ENCODE data around the gene SZT2.

Gene SZT2

GRCh38 chr1:43389326-43390313 lies at the start of gene SZT2, which contains the start of gene MED8:
TSS of gene SZT2 (plus strand) at chr1:43389899. CDS start at chr1:43389969, 70 bp downstream.
TSS of gene MED8 (minus strand) at chr1:43389800. CDS start at chr1:43389764, 36 bp downstream.
- peak; percentile 84 to 94 for DNase-seq

- DNase-seq, result no peak
Observed at GRCh38 chr1:43340559-43340958, 49.1 kb upstream of the SZT2 start.

- DNase-seq, result no peak
Observed at GRCh38 chr1:43344267-43344850, 45.3 kb upstream of the SZT2 start.

- DNase-seq, result no peak
Observed at GRCh38 chr1:43345120-43345519, 44.6 kb upstream of the SZT2 start.

GRCh38 chr1:43346636-43347035 lies 43.1 kb upstream of the SZT2 start:
- no peak for DNase-seq

- peak; percentile 43 to 47 for DNase-seq
Observed at GRCh38 chr1:43348343-43348808, 41.3 kb upstream of the SZT2 start.

- peak; percentile 86 to 90 for DNase-seq
Observed at GRCh38 chr1:43348809-43349593, 40.7 kb upstream of the SZT2 start.

- DNase-seq, result peak in 1 of 2 experiments; percentile 10
Observed at GRCh38 chr1:43349594-43350306, 39.9 kb upstream of the SZT2 start.

GRCh38 chr1:43350976-43351375 lies 38.7 kb upstream of the SZT2 start:
- no peak for DNase-seq

- no peak for DNase-seq
Observed at GRCh38 chr1:43351421-43352350, 38.0 kb upstream of the SZT2 start.

GRCh38 chr1:43352351-43352705 lies 37.4 kb upstream of the SZT2 start:
- no peak for DNase-seq

- DNase-seq, result no peak
Observed at GRCh38 chr1:43352881-43353280, 36.8 kb upstream of the SZT2 start.

GRCh38 chr1:43354471-43354870 lies 35.2 kb upstream of the SZT2 start:
- no peak for DNase-seq

GRCh38 chr1:43354936-43355335 lies 34.8 kb upstream of the SZT2 start:
- DNase-seq, result no peak

- no peak for DNase-seq
Observed at GRCh38 chr1:43357251-43357650, 32.4 kb upstream of the SZT2 start.

GRCh38 chr1:43358121-43358745 lies 31.5 kb upstream of the SZT2 start:
- peak; percentile 9 to 45 for DNase-seq

- peak; percentile 96 to 97 for DNase-seq
Observed at GRCh38 chr1:43358746-43359693, 30.7 kb upstream of the SZT2 start, which contains the start of gene CDC20. TSS of gene CDC20 (plus strand) at chr1:43358981. CDS start at chr1:43359216, 235 bp downstream.

- no peak for DNase-seq
Observed at GRCh38 chr1:43359696-43360095, 30.0 kb upstream of the SZT2 start.

GRCh38 chr1:43360616-43361015 lies 29.1 kb upstream of the SZT2 start:
- DNase-seq, result no peak

All from NCI-H1930 (cell line).